Subcutaneous abdominal adipose tissue (tissue), 5 donors: ENCODE data around the gene DNAAF3.
"Not testable (repeated sequence)": the region's sequence is repeated elsewhere in the genome, so short reads cannot be mapped to it uniquely, and the experiment has no call there.

Experiments used
- H3K27ac ChIP-seq: one replicate; pipeline ENCODE4 v1.7.0; 2013; ENCODE audit warnings: low read depth, mild to moderate bottlenecking, inconsistent platforms, low read length, moderate library complexity
- H3K27me3 ChIP-seq, 5 donors: one replicate each; pipeline ENCODE4 v1.7.0; 2013; ENCODE audit warnings: low read length in 5 of 5, inconsistent platforms in 1 of 5; ENCODE audit not compliant: control insufficient read depth in 5 of 5, insufficient read depth in 4 of 5
- H3K36me3 ChIP-seq, 5 donors: one replicate each; pipeline ENCODE4 v1.7.0; 2013; ENCODE audit warnings: low read length in 5 of 5; ENCODE audit not compliant: control insufficient read depth in 5 of 5, insufficient read depth in 5 of 5
- H3K4me1 ChIP-seq, 5 donors: one replicate each; pipeline ENCODE4 v1.7.0; 2013; ENCODE audit warnings: low read length in 5 of 5, mild to moderate bottlenecking in 3 of 5, moderate library complexity in 1 of 5; ENCODE audit not compliant: control insufficient read depth in 5 of 5, insufficient read depth in 5 of 5
- H3K4me3 ChIP-seq, 5 donors: one replicate each; pipeline ENCODE4 v1.7.0; 2013; ENCODE audit warnings: low read length in 5 of 5, low read depth in 1 of 5
- H3K9ac ChIP-seq, 5 donors: one replicate each; pipeline ENCODE4 v1.7.0; 2013; ENCODE audit warnings: low read length in 5 of 5, mild to moderate bottlenecking in 4 of 5, moderate library complexity in 3 of 5
- H3K9me3 ChIP-seq, 5 donors: one replicate each; pipeline ENCODE4 v1.7.0; 2013; ENCODE audit warnings: low read length in 5 of 5; ENCODE audit not compliant: control insufficient read depth in 5 of 5
- donor health status: healthy.
- donor health status: healthy.
- donor health status: healthy.
- donor health status: healthy.
- donor health status: healthy.

The DNAAF3 gene

GRCh38 chr19:55166530-55167268 is at the start of gene DNAAF3:
TSS of gene DNAAF3 (minus strand) at chr19:55166613. CDS start at chr19:55166413, 200 bp downstream.
- Histone ChIP-seq H3K4me3 (peak within 1 kb of the TSS in 4 of 5 donors; percentile 35 to 65 (median 42)), H3K36me3 (no peaks in the 10 kb centered on the region), H3K4me1 (peaks cover 0 to 14% (median 12%) of the 10 kb centered on the region in 5 donors), H3K27me3 (peaks cover 17 to 66% (median 58%) of the 10 kb centered on the region in 5 donors), H3K9me3 (no peaks in the 10 kb centered on the region), H3K27ac (no peak within 1 kb of the TSS), H3K9ac (no peak within 1 kb of the TSS)

- no peak overlapping the region for H3K4me3 ChIP-seq
Observed at GRCh38 chr19:55213547-55213946, 47.1 kb upstream of the DNAAF3 start.

DNA sequence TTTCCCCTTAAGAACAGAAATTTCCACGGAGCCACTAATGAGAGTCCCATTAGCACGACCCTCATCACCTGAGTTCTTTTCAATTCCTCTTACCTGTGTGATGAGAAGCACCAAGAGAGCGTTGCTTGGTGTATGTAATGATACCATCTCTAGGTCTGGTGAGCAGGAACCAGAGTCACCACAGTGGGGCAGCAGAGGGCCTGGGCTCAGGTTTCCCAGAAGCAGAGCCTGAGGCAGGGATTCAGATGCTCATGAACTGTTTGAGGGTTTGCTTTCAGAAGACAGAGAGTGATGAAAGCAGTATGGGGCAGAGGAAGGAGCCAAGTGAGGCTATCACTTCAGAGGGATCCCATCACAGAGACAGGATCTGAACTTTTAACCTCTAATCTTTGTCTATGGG is 46.0 kb upstream of the DNAAF3 start:
- no peak overlapping the region for H3K27ac ChIP-seq

More at GRCh38 chr19:55213547-55213946, 47.1 kb upstream of the DNAAF3 start:
- Histone ChIP-seq H3K36me3 (no peaks in the 10 kb centered on the region), H3K4me1 (peaks cover 0 to 14% (median 10%) of the 10 kb centered on the region in 5 donors), H3K27me3 (peaks cover 0 to 12% (median 5%) of the 10 kb centered on the region in 5 donors), H3K9me3 (peaks cover 4 to 14% (median 11%) of the 10 kb centered on the region in 5 donors), H3K9ac (no peak overlapping the region), H3K27ac (no peak overlapping the region)

DNA sequence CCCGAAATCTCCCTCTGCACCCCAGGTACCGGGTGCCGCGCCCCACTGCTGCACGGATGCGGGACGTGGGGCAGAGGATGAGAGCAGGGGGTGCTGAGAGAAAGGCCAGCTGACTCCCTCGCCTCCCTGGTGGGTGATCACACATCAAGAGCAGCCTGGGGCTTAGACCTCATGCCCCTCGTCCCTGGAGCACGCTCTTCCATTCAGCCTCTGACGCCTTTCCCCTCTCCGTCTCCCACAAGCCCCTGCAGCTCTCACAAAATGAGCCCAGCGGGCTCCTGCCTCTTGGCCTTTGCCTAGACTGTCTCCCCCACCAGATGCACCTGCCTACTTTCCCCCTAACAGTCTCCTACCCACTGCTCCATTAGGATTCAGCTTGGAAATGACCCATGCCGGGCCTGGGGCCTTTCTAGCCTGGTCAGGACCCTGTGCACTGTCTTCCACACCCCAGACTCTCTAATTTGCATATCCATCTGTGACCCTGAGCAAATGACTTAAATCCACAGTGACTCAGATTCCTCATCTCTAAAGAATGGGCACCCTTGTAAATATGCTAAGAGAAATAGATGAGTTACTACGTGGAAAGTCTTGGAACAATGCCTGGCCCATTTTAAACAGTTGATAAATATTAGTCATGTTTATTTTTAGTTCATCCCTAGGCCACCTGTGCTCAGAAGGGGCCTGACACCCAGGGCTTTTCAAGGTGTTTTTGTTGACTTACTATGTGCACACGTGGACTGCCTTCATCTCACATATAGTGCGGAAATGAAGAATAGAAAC is 43.5 kb upstream of the DNAAF3 start:
- Histone ChIP-seq H3K36me3 (no peaks in the 10 kb centered on the region), H3K9me3 (peaks cover 4 to 14% (median 11%) of the 10 kb centered on the region in 5 donors), H3K4me3 (no peak overlapping the region), H3K27ac (no peak overlapping the region), H3K27me3 (peaks cover 3 to 14% (median 7%) of the 10 kb centered on the region in 5 donors), H3K9ac (no peak overlapping the region), H3K4me1 (peaks cover 0 to 8% (median 6%) of the 10 kb centered on the region in 5 donors)

More for the DNA sequence above, 46.0 kb upstream of the DNAAF3 start:
- H3K4me1 ChIP-seq: peaks cover 0 to 13% (median 10%) of the 10 kb centered on the region in 5 donors
- no peak overlapping the region for H3K9ac ChIP-seq
- peaks cover 0 to 12% (median 5%) of the 10 kb centered on the region in 5 donors for H3K27me3 ChIP-seq
- H3K9me3 ChIP-seq: peaks cover 4 to 14% (median 11%) of the 10 kb centered on the region in 5 donors
- no peaks in the 10 kb centered on the region for H3K36me3 ChIP-seq
- no peak overlapping the region for H3K4me3 ChIP-seq

- Histone ChIP-seq H3K4me3 (no peak within 1 kb of the TSS), H3K27ac (no peak within 1 kb of the TSS), H3K9me3 (peaks cover 4 to 14% (median 11%) of the 10 kb centered on the region in 5 donors), H3K36me3 (no peaks in the 10 kb centered on the region), H3K27me3 (peaks cover 3 to 16% (median 8%) of the 10 kb centered on the region in 5 donors), H3K4me1 (peaks cover 0 to 8% (median 6%) of the 10 kb centered on the region in 5 donors), H3K9ac (no peak within 1 kb of the TSS)
Observed at GRCh38 chr19:55208880-55209692, 42.7 kb upstream of the DNAAF3 start, which contains the start of gene PTPRH. TSS of gene PTPRH (minus strand) at chr19:55209501. CDS start at chr19:55209433, 68 bp downstream.

DNA sequence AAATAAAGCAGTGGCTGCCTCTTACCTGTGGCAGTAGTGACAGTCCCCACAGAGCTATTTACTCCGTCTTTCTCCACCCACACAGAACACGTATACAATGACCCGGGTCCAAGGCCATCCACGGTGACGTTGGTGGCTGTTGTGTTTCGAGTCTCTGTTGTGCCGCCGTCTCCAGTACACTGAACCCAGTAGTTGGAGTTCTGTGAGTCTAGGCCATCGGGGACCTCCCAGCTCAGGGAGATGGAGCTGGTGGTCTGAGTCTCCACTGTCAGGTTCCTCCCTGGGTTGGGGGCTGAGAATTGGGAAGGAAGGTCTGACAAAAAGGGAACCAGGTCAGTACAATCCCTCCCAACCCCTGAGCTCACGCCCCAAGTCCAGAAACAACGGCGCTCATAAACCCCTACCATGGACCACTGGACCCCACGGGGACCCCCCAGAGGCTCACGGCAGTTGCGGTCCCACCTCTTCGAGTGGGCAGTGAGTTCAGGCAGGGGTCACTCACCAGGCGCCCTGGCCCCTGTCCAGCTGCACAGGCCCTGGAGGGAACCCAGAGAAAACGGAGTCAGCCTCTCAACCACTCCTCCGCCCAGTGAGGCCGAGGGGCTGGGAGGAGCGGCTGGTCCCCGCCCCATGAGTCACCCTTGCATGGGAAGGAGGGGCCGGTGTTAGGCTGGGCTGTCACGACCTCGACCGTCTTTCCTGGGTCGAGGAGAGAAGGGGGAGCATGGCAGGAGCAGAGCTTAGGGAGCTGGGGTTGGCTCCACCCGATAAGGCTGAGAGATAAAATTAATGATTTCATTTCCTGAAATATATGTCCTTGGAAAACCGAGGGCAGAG is 40.5 kb upstream of the DNAAF3 start:
- no peak overlapping the region for H3K27ac ChIP-seq
- peaks cover 0 to under 1% (median 0%) of the 10 kb centered on the region in 5 donors for H3K9me3 ChIP-seq
- peak overlapping the region in 3 of 5 donors; percentile 17 to 53 (median 48) for H3K4me3 ChIP-seq
- H3K27me3 ChIP-seq: peaks cover 3 to 13% (median 8%) of the 10 kb centered on the region in 5 donors
- no peak overlapping the region for H3K9ac ChIP-seq
- peaks cover 0 to 8% (median 6%) of the 10 kb centered on the region in 5 donors for H3K4me1 ChIP-seq
- H3K36me3 ChIP-seq: no peaks in the 10 kb centered on the region

- H3K27me3 ChIP-seq: peaks cover 3 to 22% (median 14%) of the 10 kb centered on the region in 5 donors
- not testable (repeated sequence) for H3K36me3 ChIP-seq, H3K9me3 ChIP-seq, H3K4me1 ChIP-seq, H3K27ac ChIP-seq, H3K4me3 ChIP-seq, H3K9ac ChIP-seq
Observed at GRCh38 chr19:55202199-55202598, 35.8 kb upstream of the DNAAF3 start.

DNA sequence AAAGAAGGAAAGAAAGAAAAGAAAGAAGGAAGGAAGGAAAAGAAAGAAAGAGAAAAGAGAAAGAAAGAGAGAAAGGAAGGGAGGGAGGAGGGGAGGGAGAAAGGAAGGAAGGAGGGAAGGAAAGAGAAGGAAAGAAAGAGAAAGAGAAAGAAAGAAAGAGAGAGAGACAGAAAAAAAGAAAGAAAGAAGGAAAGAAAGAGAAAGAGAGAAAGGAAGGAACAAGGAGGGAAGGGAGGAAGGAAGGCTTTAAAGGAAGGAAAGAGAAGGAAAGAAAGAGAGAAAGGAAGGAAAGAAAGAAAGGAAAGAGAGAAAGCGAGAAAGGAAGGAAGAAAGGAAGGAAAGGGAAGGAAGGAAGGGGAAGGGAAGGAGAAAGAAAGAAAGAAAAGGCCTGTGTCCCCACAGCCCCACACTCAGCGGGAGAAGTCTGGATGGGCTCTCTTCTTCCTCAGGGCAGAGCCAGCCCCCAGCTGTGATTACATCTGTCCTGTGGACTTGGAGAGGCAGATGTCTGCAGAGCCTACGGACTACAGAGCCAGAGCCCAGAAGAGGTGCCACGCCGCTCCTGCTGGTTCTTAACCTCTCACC is 33.3 kb upstream of the DNAAF3 start:
- H3K36me3 ChIP-seq: no peaks in the 10 kb centered on the region
- peaks cover 0 to 2% (median 0%) of the 10 kb centered on the region in 5 donors for H3K4me1 ChIP-seq
- H3K27ac ChIP-seq: no peak overlapping the region
- H3K9me3 ChIP-seq: no peaks in the 10 kb centered on the region
- H3K9ac ChIP-seq: no peak overlapping the region
- H3K27me3 ChIP-seq: peaks cover 0 to 13% (median 10%) of the 10 kb centered on the region in 5 donors
- H3K4me3 ChIP-seq: no peak overlapping the region
